HG03460 (cell line): ENCODE measurements around the gene IGFBPL1.

Experiments used
- ATAC-seq: cut with Tn5 transposase; IDR thresholded peaks from one replicate; pipeline ENCODE4 v1.9.1; 2021; ENCODE audit not compliant: unreplicated experiment

The IGFBPL1 gene

GRCh38 chr9:38357350-38358114 is 66.7 kb downstream of the IGFBPL1 start:
- ATAC-seq = no peak

GRCh38 chr9:38356851-38357250 is 67.4 kb downstream of the IGFBPL1 start:
- ATAC-seq = no peak
